ENCODE measurements around the gene CLGN. TPM values are rescaled to one million over a fixed set of nuclear protein-coding genes. Genes with fewer than 3 reads are reported as not detected.

The CLGN gene
- total and polyA plus RNA-seq, 2 of the 13 experiments (the other 11 are each of a cell fraction or from before 2014, with no cell fraction given): 7.2 to 17.0 TPM

- Histone ChIP-seq H3K4me2 (ENCODE audit: low read depth, low read length) (no peak overlapping the region), H3K4me3 (replicated peaks in 1 of 3; ENCODE audit: insufficient read depth in 1 of 3, low read depth in 2 of 3, low read length in 3 of 3) (no peak overlapping the region), H3K27ac (ENCODE audit: extremely low read length, insufficient read depth, low read length) (no peak overlapping the region), H2AFZ (ENCODE audit: low read length) (no peak overlapping the region), H3K9ac (ENCODE audit: insufficient read depth, low read depth, low read length) (no peak overlapping the region), H3K9me3 (ENCODE audit: low read length) (no peaks in the 10 kb centered on the region), H3K79me2 (ENCODE audit: insufficient read depth, low read length) (peaks cover 19% of the 10 kb centered on the region), H4K20me1 (ENCODE audit: insufficient read depth, low read length) (no peaks in the 10 kb centered on the region), H3K27me3 (ENCODE audit: control insufficient read depth in 1 of 2, insufficient read depth in 2 of 2, low read length in 2 of 2) (no peaks in the 10 kb centered on the region), H3K4me1 (ENCODE audit: insufficient read depth, low read length) (peaks cover 24% of the 10 kb centered on the region), H3K36me3 (replicated peaks in 1 of 2; ENCODE audit: control insufficient read depth in 1 of 2, insufficient read depth in 2 of 2, low read length in 2 of 2) (peaks cover 1 to 7% of the 10 kb centered on the region in 2 experiments; a peak in 3 of 5 replicates)
- POLR2A ChIA-PET: interaction anchor here (0.8 to 3.2 kb wide), 2 partner anchors 9 to 45 kb away, joined by 5 to 17 read pairs; partner anchors contain the start of gene SCOC
- FAIRE-seq: no peak
- CTCF ChIA-PET (ENCODE audit: low intra/inter-chr PET ratio, low total read pairs): no interaction called here
- in situ Hi-C loops (cut with HindIII; ENCODE audit: extremely low pct_ligation_motif_present, low pct_unique_long_range_greater_than_20kb): no loop called here
- intact Hi-C loops (cut with micrococcal nuclease; ENCODE audit: unreplicated experiment): no loop called here
- peak; percentile 59; the same call in 2 of the 3 replicates for ATAC-seq
- DNase-seq (ENCODE audit: low spot score): peak; percentile 12
- no TSS peak for BruUV-seq (replicated peaks)
- no peak for TF ChIP-seq RORA (CRISPR knock-in tag; IDR thresholded peaks at IDR 0.05)
- TF ChIP-seq, protein P1, sequence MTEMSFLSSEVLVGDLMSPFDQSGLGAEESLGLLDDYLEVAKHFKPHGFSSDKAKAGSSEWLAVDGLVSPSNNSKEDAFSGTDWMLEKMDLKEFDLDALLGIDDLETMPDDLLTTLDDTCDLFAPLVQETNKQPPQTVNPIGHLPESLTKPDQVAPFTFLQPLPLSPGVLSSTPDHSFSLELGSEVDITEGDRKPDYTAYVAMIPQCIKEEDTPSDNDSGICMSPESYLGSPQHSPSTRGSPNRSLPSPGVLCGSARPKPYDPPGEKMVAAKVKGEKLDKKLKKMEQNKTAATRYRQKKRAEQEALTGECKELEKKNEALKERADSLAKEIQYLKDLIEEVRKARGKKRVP (CRISPR knock-in tag; IDR thresholded peaks at IDR 0.05): no peak
- TF ChIP-seq ZNF792 (CRISPR knock-in tag; IDR thresholded peaks at IDR 0.05): no peak
- TF ChIP-seq ZMYM4 (CRISPR knock-in tag; IDR thresholded peaks at IDR 0.05): peak; percentile 66
- TF ChIP-seq BRCA1 (CRISPR knock-in tag; IDR thresholded peaks at IDR 0.05): no peak
- TF ChIP-seq JARID2 (CRISPR knock-in tag; IDR thresholded peaks at IDR 0.05; ENCODE audit: insufficient replicate concordance): no peak
- TF ChIP-seq FOXC1 (CRISPR knock-in tag; IDR thresholded peaks at IDR 0.05; ENCODE audit: borderline replicate concordance): no peak
- peak; percentile 40; the same call in 1 of the 2 replicates for TF ChIP-seq HOMEZ (CRISPR knock-in tag; IDR thresholded peaks at IDR 0.05; ENCODE audit: low read depth)
- no peak for TF ChIP-seq ZNF609 (CRISPR knock-in tag; IDR thresholded peaks at IDR 0.05; ENCODE audit: borderline replicate concordance)
- no peak for TF ChIP-seq AGO2 (optimal IDR thresholded peaks at IDR 0.05; ENCODE audit: low read depth, low read length)
- TF ChIP-seq, protein P2, sequence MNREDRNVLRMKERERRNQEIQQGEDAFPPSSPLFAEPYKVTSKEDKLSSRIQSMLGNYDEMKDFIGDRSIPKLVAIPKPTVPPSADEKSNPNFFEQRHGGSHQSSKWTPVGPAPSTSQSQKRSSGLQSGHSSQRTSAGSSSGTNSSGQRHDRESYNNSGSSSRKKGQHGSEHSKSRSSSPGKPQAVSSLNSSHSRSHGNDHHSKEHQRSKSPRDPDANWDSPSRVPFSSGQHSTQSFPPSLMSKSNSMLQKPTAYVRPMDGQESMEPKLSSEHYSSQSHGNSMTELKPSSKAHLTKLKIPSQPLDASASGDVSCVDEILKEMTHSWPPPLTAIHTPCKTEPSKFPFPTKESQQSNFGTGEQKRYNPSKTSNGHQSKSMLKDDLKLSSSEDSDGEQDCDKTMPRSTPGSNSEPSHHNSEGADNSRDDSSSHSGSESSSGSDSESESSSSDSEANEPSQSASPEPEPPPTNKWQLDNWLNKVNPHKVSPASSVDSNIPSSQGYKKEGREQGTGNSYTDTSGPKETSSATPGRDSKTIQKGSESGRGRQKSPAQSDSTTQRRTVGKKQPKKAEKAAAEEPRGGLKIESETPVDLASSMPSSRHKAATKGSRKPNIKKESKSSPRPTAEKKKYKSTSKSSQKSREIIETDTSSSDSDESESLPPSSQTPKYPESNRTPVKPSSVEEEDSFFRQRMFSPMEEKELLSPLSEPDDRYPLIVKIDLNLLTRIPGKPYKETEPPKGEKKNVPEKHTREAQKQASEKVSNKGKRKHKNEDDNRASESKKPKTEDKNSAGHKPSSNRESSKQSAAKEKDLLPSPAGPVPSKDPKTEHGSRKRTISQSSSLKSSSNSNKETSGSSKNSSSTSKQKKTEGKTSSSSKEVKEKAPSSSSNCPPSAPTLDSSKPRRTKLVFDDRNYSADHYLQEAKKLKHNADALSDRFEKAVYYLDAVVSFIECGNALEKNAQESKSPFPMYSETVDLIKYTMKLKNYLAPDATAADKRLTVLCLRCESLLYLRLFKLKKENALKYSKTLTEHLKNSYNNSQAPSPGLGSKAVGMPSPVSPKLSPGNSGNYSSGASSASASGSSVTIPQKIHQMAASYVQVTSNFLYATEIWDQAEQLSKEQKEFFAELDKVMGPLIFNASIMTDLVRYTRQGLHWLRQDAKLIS (CRISPR knock-in tag; IDR thresholded peaks at IDR 0.05): no peak
- TF ChIP-seq ZNF737 (CRISPR knock-in tag; IDR thresholded peaks at IDR 0.05; ENCODE audit: borderline replicate concordance): no peak
- TF ChIP-seq HDAC2 (CRISPR knock-in tag; IDR thresholded peaks at IDR 0.05): no peak
Observed at GRCh38 chr4:140382732-140383131, 44.7 kb downstream of the CLGN start.
